GM12878 (cell line): ENCODE results near the gene SAMD4A. TPM values are rescaled to one million over a fixed set of nuclear protein-coding genes. Genes with fewer than 3 reads are reported as not detected.

Experiments
- ATAC-seq: fragments of 200-7000 bp; cut with Tn5 transposase; 3 replicates; pipeline ENCODE4 v1.9.1; 2020; ENCODE audit warnings: mild to moderate bottlenecking, moderate library complexity
- BruUV-seq: library from RNA; stranded (reverse); fragments of 400-500 nt; replicated peaks from 2 replicates; lab custom pipeline; 2021; lab: Mats Ljungman, UMichigan
- CTCF ChIA-PET: fragments of 300-600 bp; sonication (Branson Sonifier 250); formaldehyde crosslinking; extraction: SDS; loops from one replicate; lab custom pipeline; 2021; ENCODE audit warnings: inconsistent platforms; lab: Yijun Ruan, JAX
- POLR2A ChIA-PET: fragments of 350-600 bp; formaldehyde crosslinking; extraction: SDS; loops from one replicate; lab custom pipeline; 2021; ENCODE audit warnings: inconsistent platforms; lab: Charles Lee
- RAD21 ChIA-PET: fragments of 300-600 bp; sonication (Branson Sonifier 250); formaldehyde crosslinking; loops from one replicate; lab custom pipeline; 2023; ENCODE audit warnings: antibody characterized with exemption; ENCODE audit not compliant: unreplicated experiment; lab: Charles Lee
- SMC1A ChIA-PET: fragments of 300-600 bp; sonication (Branson Sonifier 250); formaldehyde crosslinking; loops from one replicate; lab custom pipeline; 2023; ENCODE audit not compliant: unreplicated experiment, uncharacterized antibody; lab: Charles Lee
- DNase-seq: peaks from one replicate; pipeline ENCODE4 v3.0.0-alpha.2; 2011; ENCODE audit warnings: low read depth, low spot score
- FAIRE-seq: peaks from 3 replicates; lab custom pipeline; 2011; peaks lifted over from hg19 to GRCh38; lab: Jason Lieb, UNC
- H2AFZ ChIP-seq: 2 replicates; pipeline ENCODE4 v1.6.0; 2011; ENCODE audit warnings: low read depth, low read length, control low read depth; ENCODE audit not compliant: control insufficient read depth
- H3K27ac ChIP-seq: 2 replicates; pipeline ENCODE4 v1.5.1; 2011; ENCODE audit warnings: control low read depth; ENCODE audit not compliant: control insufficient read depth, insufficient read depth
- H3K27me3 ChIP-seq, 2 experiments: replicated peaks in 1 of 2; 2 replicates each; pipeline versions ENCODE4 v1.6.0 to v1.6.1; 2011; ENCODE audit warnings: low read length in 1 of 2; ENCODE audit not compliant: control insufficient read depth in 2 of 2, insufficient read depth in 2 of 2
- H3K36me3 ChIP-seq, 2 experiments: 2 replicates each; pipeline ENCODE4 v1.5.1; 2011; ENCODE audit warnings: low read length in 1 of 2; ENCODE audit not compliant: control insufficient read depth in 2 of 2, insufficient read depth in 2 of 2
- H3K4me1 ChIP-seq: 2 replicates; pipeline ENCODE4 v1.6.1; 2011; ENCODE audit warnings: mild to moderate bottlenecking, low read length, moderate library complexity, mixed read lengths; ENCODE audit not compliant: control insufficient read depth, insufficient read depth
- H3K4me2 ChIP-seq: 2 replicates; pipeline ENCODE4 v1.6.0; 2011; ENCODE audit warnings: control low read depth; ENCODE audit not compliant: control insufficient read depth, insufficient read depth
- H3K4me3 ChIP-seq: fragments of 200-600 bp; sonication (generic); 2 replicates; pipeline ENCODE4 v1.5.1; 2016
- H3K79me2 ChIP-seq: 2 replicates; pipeline ENCODE4 v1.6.0; 2011; ENCODE audit warnings: low read length; ENCODE audit not compliant: control insufficient read depth, insufficient read depth
- H3K9ac ChIP-seq: 2 replicates; pipeline ENCODE4 v1.8.0; 2011; ENCODE audit warnings: low read length, control low read depth, mixed read lengths; ENCODE audit not compliant: control insufficient read depth, insufficient read depth
- H3K9me3 ChIP-seq: replicated peaks from 3 replicates; pipeline ENCODE4 v1.5.1; 2011; ENCODE audit warnings: mild to moderate bottlenecking, low read length; ENCODE audit not compliant: control insufficient read depth, insufficient read depth
- H4K20me1 ChIP-seq: 2 replicates; pipeline ENCODE4 v1.6.0; 2011; ENCODE audit not compliant: control insufficient read depth, insufficient read depth
- CEBPB ChIP-seq, 2 experiments: fragments of 150-350 bp in 1 of 2; IDR thresholded peaks; 2 replicates each; pipeline ENCODE4 v1.6.1; 2012 to 2014; ENCODE audit warnings: low read depth in 2 of 2, low read length in 2 of 2, borderline replicate concordance in 1 of 2, inconsistent platforms in 1 of 2
- ESRRA ChIP-seq: IDR thresholded peaks from 2 replicates; pipeline ENCODE4 v1.6.1; 2012; ENCODE audit warnings: mild to moderate bottlenecking, low read length, improper control_type of control experiment
- HDGF ChIP-seq: fragments of 450-650 bp; IDR thresholded peaks from 2 replicates; pipeline ENCODE4 v1.6.1; 2016; ENCODE audit warnings: antibody characterized with exemption
- NR2C1 ChIP-seq: fragments of 450-650 bp; IDR thresholded peaks from 2 replicates; pipeline ENCODE4 v1.6.1; 2017; ENCODE audit warnings: antibody characterized with exemption, mild to moderate bottlenecking, moderate library complexity
- PML ChIP-seq: IDR thresholded peaks from 2 replicates; pipeline ENCODE4 v1.6.1; 2012; ENCODE audit warnings: low read length, inconsistent platforms
- POLR2AphosphoS2 ChIP-seq: IDR thresholded peaks from 2 replicates; pipeline ENCODE4 v1.6.1; 2011; ENCODE audit warnings: low read depth, mild to moderate bottlenecking, low read length, improper control_type of control experiment, moderate library complexity
- RAD21 ChIP-seq: IDR thresholded peaks from 2 replicates; pipeline ENCODE4 v1.6.1; 2011; ENCODE audit warnings: mild to moderate bottlenecking, low read depth, low read length, moderate library complexity; ENCODE audit not compliant: insufficient read depth
- RBBP5 ChIP-seq: fragments of 200-600 bp; sonication (generic); conservative IDR thresholded peaks from 2 replicates; pipeline ENCODE4 v1.6.1; 2016
- RCOR1 ChIP-seq: conservative IDR thresholded peaks from 2 replicates; pipeline ENCODE4 v1.6.1; 2012; ENCODE audit warnings: low read depth, low read length, improper control_type of control experiment
- SREBF2 ChIP-seq: IDR thresholded peaks from 2 replicates; pipeline ENCODE4 v1.6.1; 2012; ENCODE audit warnings: mild to moderate bottlenecking, low read length
- SRF ChIP-seq, 2 experiments: IDR thresholded peaks; 2 replicates each; pipeline ENCODE4 v1.6.1; 2011; ENCODE audit warnings: low read depth in 2 of 2, low read length in 2 of 2, mild to moderate bottlenecking in 1 of 2, moderate library complexity in 1 of 2
- WGBS: methylation state at CpG from one replicate; pipeline ENCODE4 v1.1.6; 2016; ENCODE audit warnings: low lambda C conversion rate; ENCODE audit not compliant: insufficient replicate concordance, insufficient coverage; ENCODE audit errors: missing lambda C conversion rate; 5-methylcytosine and 5-hydroxymethylcytosine counted together
- in situ Hi-C: fragments of 300-500 bp; cut with MboI; formaldehyde crosslinking; loops from 9 replicates; pipeline ENCODE4 v1.14.3; 2018; ENCODE audit warnings: mixed read lengths
- intact Hi-C: fragments of 100-400 bp; cut with micrococcal nuclease; formaldehyde crosslinking; loops from one replicate; pipeline ENCODE4 v1.14.2; 2022; ENCODE audit not compliant: unreplicated experiment
- polyA plus RNA-seq, 11 experiments: library from polyadenylated mRNA; depleted of rRNA in 4 of 11; unstranded in 6 of 11; stranded (reverse) in 5 of 11; fragments of >200 nt; fragmentation: Nextera tagmentation in 4 of 11; fragmentation: Illumina TruSeq in 1 of 11; extraction: Ambion mirVana in 4 of 11; extraction: Trizol in 1 of 11; gene quantifications; 1 replicate in 1 of 11; 2 replicates in 10 of 11; pipeline versions ENCODE4 v1.2.1 to v1.2.3, GENCODE V29; 2011 to 2016; ENCODE audit warnings: inconsistent platforms in 2 of 11, missing spikeins in 2 of 11, low read depth in 1 of 11
- total RNA-seq, 4 experiments: library from RNA; depleted of rRNA in 3 of 4; stranded (reverse); fragments of >200 nt in 3 of 4; fragmentation: Illumina TruSeq in 1 of 4; extraction: Trizol in 1 of 4; gene quantifications; 2 replicates each; pipeline versions ENCODE4 v1.2.1 to v1.2.3, GENCODE V29; 2013 to 2021
- TF ChIP-seq, protein P1 (sequence below): IDR thresholded peaks from 2 replicates; pipeline ENCODE4 v1.6.1; 2011; ENCODE audit warnings: borderline replicate concordance, low read depth, mild to moderate bottlenecking, moderate library complexity, low read length; ENCODE audit not compliant: insufficient read depth, poor library complexity, severe bottlenecking
- TF ChIP-seq, protein P2 (sequence below): fragments of 150-350 bp; IDR thresholded peaks from 2 replicates; pipeline ENCODE4 v1.6.1; 2016; ENCODE audit warnings: low read depth, low read length
- TF ChIP-seq, protein P3 (sequence below): fragments of 450-650 bp; IDR thresholded peaks from 2 replicates; pipeline ENCODE4 v1.6.1; 2018; ENCODE audit warnings: mild to moderate bottlenecking, low read depth, moderate library complexity; ENCODE audit not compliant: partially characterized antibody
- TF ChIP-seq, protein P4 (sequence below): fragments of 450-650 bp; IDR thresholded peaks from 2 replicates; pipeline ENCODE4 v1.6.1; 2017; ENCODE audit warnings: mild to moderate bottlenecking, low read depth, inconsistent platforms; ENCODE audit not compliant: poor library complexity, severe bottlenecking

The SAMD4A gene
- total and polyA plus RNA-seq, 10 of the 15 experiments (the other 5 are each of a cell fraction or from before 2014, with no cell fraction given) = 0.05 to 0.56 (median 0.31) TPM

DNA sequence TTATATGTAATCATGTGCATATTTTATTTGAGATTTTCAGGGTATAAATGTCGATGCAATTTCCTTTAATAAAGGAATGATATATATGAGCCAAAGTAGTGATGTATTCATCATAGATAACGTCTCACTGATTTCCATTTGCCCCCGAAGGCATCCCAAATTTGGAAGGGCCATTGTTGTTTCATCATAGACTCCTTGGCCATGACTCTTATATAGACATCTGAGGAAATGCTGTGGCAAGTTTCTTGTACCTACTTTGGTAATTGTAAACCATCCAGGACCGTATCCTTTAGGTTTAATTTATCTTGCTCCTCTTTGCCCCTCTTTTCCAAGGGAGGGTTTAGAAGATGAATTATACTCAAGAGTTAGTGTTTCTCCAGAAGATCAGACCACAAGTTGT lies 84.7 kb downstream of the SAMD4A start:
- DNase-seq = no peak
- Histone ChIP-seq H3K4me2 (no peak overlapping the region), H3K4me1 (no peaks in the 10 kb centered on the region), H3K4me3 (no peak overlapping the region), H3K79me2 (no peaks in the 10 kb centered on the region), H3K9me3 (no peaks in the 10 kb centered on the region), H2AFZ (no peak overlapping the region), H3K27ac (no peak overlapping the region), H3K9ac (no peak overlapping the region), H3K36me3 (no peaks in the 10 kb centered on the region), H3K27me3 (peaks cover 0 to 11% of the 10 kb centered on the region in 2 experiments; a peak in 1 of 4 replicates), H4K20me1 (no peaks in the 10 kb centered on the region)
- no peak for FAIRE-seq
- BruUV-seq = no TSS peak
- WGBS = 70% methylated on average over 4 of the region's 4 CpGs
- RAD21 ChIA-PET = no interaction called here
- CTCF ChIA-PET = no interaction called here
- POLR2A ChIA-PET = no interaction called here
- intact Hi-C loops = no loop called here
- in situ Hi-C loops = no loop called here
- ATAC-seq = no peak
- SMC1A ChIA-PET = no interaction called here
- no peak for TF ChIP-seq SREBF2
- TF ChIP-seq NR2C1 = no peak
- no peak for TF ChIP-seq POLR2AphosphoS2
- no peak for TF ChIP-seq RCOR1
- no peak for TF ChIP-seq HDGF
- TF ChIP-seq, protein P1, sequence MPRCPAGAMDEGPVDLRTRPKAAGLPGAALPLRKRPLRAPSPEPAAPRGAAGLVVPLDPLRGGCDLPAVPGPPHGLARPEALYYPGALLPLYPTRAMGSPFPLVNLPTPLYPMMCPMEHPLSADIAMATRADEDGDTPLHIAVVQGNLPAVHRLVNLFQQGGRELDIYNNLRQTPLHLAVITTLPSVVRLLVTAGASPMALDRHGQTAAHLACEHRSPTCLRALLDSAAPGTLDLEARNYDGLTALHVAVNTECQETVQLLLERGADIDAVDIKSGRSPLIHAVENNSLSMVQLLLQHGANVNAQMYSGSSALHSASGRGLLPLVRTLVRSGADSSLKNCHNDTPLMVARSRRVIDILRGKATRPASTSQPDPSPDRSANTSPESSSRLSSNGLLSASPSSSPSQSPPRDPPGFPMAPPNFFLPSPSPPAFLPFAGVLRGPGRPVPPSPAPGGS = no peak
- no peak for TF ChIP-seq RBBP5
- TF ChIP-seq, protein P2, sequence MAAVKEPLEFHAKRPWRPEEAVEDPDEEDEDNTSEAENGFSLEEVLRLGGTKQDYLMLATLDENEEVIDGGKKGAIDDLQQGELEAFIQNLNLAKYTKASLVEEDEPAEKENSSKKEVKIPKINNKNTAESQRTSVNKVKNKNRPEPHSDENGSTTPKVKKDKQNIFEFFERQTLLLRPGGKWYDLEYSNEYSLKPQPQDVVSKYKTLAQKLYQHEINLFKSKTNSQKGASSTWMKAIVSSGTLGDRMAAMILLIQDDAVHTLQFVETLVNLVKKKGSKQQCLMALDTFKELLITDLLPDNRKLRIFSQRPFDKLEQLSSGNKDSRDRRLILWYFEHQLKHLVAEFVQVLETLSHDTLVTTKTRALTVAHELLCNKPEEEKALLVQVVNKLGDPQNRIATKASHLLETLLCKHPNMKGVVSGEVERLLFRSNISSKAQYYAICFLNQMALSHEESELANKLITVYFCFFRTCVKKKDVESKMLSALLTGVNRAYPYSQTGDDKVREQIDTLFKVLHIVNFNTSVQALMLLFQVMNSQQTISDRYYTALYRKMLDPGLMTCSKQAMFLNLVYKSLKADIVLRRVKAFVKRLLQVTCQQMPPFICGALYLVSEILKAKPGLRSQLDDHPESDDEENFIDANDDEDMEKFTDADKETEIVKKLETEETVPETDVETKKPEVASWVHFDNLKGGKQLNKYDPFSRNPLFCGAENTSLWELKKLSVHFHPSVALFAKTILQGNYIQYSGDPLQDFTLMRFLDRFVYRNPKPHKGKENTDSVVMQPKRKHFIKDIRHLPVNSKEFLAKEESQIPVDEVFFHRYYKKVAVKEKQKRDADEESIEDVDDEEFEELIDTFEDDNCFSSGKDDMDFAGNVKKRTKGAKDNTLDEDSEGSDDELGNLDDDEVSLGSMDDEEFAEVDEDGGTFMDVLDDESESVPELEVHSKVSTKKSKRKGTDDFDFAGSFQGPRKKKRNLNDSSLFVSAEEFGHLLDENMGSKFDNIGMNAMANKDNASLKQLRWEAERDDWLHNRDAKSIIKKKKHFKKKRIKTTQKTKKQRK = no peak
- TF ChIP-seq CEBPB (IDR thresholded peaks at IDR 0.05; ENCODE audit: borderline replicate concordance in 1 of 2, low read depth in 2 of 2, low read length in 2 of 2) = no peak
- TF ChIP-seq, protein P3, sequence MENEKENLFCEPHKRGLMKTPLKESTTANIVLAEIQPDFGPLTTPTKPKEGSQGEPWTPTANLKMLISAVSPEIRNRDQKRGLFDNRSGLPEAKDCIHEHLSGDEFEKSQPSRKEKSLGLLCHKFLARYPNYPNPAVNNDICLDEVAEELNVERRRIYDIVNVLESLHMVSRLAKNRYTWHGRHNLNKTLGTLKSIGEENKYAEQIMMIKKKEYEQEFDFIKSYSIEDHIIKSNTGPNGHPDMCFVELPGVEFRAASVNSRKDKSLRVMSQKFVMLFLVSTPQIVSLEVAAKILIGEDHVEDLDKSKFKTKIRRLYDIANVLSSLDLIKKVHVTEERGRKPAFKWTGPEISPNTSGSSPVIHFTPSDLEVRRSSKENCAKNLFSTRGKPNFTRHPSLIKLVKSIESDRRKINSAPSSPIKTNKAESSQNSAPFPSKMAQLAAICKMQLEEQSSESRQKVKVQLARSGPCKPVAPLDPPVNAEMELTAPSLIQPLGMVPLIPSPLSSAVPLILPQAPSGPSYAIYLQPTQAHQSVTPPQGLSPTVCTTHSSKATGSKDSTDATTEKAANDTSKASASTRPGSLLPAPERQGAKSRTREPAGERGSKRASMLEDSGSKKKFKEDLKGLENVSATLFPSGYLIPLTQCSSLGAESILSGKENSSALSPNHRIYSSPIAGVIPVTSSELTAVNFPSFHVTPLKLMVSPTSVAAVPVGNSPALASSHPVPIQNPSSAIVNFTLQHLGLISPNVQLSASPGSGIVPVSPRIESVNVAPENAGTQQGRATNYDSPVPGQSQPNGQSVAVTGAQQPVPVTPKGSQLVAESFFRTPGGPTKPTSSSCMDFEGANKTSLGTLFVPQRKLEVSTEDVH = no peak
- TF ChIP-seq, protein P4, sequence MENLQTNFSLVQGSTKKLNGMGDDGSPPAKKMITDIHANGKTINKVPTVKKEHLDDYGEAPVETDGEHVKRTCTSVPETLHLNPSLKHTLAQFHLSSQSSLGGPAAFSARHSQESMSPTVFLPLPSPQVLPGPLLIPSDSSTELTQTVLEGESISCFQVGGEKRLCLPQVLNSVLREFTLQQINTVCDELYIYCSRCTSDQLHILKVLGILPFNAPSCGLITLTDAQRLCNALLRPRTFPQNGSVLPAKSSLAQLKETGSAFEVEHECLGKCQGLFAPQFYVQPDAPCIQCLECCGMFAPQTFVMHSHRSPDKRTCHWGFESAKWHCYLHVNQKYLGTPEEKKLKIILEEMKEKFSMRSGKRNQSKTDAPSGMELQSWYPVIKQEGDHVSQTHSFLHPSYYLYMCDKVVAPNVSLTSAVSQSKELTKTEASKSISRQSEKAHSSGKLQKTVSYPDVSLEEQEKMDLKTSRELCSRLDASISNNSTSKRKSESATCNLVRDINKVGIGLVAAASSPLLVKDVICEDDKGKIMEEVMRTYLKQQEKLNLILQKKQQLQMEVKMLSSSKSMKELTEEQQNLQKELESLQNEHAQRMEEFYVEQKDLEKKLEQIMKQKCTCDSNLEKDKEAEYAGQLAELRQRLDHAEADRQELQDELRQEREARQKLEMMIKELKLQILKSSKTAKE = no peak
- TF ChIP-seq RAD21 = no peak
- no peak for TF ChIP-seq PML
- TF ChIP-seq ESRRA = no peak
- TF ChIP-seq SRF (IDR thresholded peaks at IDR 0.05; ENCODE audit: low read depth in 2 of 2, low read length in 2 of 2) = no peak
